GM19240 (cell line): ENCODE data around the gene CMSS1.

Experiments used
- DNase-seq: peaks from one replicate; pipeline ENCODE4 v3.0.0; 2011; ENCODE audit warnings: low spot score; ENCODE audit not compliant: insufficient read length

Gene CMSS1

GRCh38 chr3:99984668-99985067 is 167.0 kb downstream of the CMSS1 start:
- DNase-seq = no peak

DNA sequence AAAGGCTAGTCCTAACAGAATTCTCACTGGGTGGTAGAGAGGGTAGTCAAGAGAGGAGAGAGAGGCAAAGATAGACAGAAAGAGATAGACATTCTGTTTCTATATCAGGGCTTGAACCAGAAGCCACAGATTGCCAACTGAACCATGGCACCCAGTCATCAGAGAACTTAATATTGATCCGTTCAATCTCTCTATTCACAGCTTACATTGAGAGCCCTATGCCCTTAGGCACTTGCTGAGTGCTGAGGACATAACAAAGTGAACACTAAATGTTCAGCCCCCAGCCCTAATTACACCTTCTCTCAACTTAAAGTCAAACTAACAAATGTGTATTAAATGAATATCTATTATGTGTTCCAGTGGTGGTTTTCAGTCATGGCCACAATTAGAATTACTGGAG is 172.5 kb downstream of the CMSS1 start:
- no peak for DNase-seq

- DNase-seq = no peak
These were observed 179.6 kb downstream of the CMSS1 start for GRCh38 chr3:99997293-99997692.

GRCh38 chr3:99999536-99999935 is 181.9 kb downstream of the CMSS1 start:
- DNase-seq = no peak

DNA sequence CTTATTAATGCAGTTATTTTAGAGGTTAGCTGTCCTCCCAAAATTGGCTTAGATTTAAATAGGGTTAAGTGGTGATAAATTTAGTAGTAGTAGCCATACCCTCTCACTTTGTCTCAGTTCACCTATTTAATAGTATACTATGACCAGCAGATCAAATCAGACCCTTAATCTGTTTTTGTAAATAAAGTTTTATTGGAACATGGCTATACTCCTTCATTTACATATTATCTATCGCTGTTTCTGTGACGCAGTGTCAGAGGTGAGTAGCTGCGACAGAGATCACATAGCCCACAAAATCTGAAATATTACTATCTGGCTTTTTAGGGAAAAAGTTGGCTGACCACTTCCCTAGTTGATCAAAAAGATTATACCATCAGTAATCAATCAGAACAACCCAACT is 183.4 kb downstream of the CMSS1 start:
- no peak for DNase-seq

GRCh38 chr3:100001526-100002270 is 184.0 kb downstream of the CMSS1 start:
- no peak for DNase-seq

GRCh38 chr3:100002599-100003350 is 185.1 kb downstream of the CMSS1 start:
- DNase-seq = no peak

GRCh38 chr3:100003609-100004503 is 186.2 kb downstream of the CMSS1 start:
- DNase-seq = no peak

DNA sequence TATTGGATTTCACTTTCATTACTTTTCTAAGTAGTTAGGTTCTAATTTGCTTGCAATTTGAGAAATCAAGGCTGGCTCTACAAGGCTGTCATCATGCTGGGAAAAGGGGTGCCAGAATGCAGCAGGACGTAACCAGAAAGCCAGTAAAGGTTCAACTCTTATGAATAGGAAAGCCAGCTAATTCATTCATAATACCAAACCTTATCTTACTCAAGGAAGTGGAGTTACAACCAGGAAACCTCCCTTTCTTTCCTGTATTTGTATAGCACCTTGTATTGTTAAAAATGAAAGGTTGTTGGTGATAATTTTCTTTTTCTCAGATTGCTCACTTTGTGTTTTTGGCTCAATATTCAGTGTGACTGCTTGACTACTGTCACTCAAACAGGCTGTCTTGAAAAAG is 187.3 kb downstream of the CMSS1 start:
- no peak for DNase-seq

GRCh38 chr3:100005665-100006393 is 188.2 kb downstream of the CMSS1 start:
- DNase-seq = no peak

- no peak for DNase-seq
These were observed 189.1 kb downstream of the CMSS1 start for GRCh38 chr3:100006570-100007271.

- DNase-seq = no peak
These were observed 189.7 kb downstream of the CMSS1 start for GRCh38 chr3:100007313-100007712.

- no peak for DNase-seq
These were observed 190.5 kb downstream of the CMSS1 start for GRCh38 chr3:100008081-100008698.

DNA sequence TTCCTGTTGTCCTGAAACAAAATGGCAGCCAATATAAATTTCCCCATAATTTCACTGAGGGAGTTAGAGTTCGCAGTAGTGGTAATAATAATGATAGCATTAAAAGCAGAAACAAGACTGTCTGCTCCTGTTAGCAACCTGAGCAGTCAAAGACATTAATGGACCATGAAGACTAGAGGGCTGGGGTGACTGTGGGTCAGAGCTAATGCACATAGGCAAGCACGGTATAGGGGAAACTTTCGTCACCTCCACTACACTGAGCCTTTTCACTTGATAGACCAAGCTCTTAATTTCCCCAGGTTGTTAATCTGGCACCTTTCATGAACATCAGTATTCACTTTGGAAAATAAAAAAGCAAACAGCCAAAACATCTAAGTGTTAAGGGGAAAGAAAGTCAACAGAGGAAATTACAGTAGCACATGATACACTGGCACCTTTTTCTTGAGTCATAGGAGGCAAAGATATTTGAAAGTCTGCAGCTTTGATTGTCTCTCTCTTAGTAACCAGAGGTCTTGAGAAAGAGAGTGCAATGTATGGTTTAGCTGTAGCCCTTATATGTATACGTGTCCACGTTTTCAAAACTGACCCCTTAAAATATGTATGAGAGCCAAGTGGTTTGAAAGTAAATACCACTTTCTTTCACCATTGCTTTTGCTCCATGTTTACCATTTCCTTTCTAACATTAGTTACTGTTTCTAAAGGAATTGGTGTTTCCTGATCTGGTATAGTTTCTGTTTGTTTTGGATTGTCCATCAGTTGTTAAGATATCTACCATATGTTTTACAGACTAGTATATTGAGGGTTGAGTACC is 191.8 kb downstream of the CMSS1 start:
- DNase-seq = no peak

DNA sequence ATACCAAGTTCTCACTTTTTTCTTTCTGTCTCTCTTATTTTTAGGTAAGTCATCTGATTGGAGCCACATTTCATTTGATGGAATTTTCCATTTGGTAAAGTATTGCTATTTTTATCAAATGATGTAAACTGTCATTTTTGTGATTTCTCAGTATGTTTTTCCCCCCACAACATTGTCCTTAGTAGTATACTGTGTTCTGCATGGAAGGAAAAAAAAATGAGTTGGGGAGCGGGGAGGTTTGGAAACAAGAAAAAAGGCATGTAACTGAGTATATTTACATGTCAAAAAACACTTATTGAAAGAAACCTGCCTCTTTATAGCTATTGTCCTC is 192.4 kb downstream of the CMSS1 start:
- no peak for DNase-seq

- DNase-seq = no peak
These were observed 201.1 kb downstream of the CMSS1 start for GRCh38 chr3:100018806-100019205.

GRCh38 chr3:100019719-100020118 is 202.1 kb downstream of the CMSS1 start:
- no peak for DNase-seq

- DNase-seq = no peak
These were observed 203.4 kb downstream of the CMSS1 start for GRCh38 chr3:100020876-100021644.

DNA sequence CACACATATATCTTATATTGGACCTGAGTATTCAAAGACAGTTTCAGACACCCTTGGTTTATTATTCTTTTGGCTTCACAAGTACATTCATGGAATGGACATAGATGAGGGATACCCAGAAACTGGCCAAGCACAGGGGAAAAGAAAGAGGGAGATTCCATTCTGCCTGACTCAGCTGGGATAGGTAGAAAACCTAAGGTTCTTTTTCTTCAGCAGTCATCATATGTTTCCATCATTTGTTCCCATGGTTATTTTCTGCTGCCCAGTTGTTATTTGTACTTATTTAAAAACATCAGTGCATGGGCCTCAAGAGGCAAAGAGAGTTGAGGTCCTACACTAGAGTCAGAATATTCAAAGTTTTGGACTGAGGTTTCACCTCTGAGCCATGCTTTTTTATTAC is 204.8 kb downstream of the CMSS1 start:
- DNase-seq = no peak
